ENCODE data around the gene CPA1. TPM values are rescaled to one million over a fixed set of nuclear protein-coding genes. Genes with fewer than 3 reads are reported as not detected.

Gene CPA1
- total and polyA plus RNA-seq, 5 donors from 2014 or later: 0.25 TPM; not detected in 4

DNA sequence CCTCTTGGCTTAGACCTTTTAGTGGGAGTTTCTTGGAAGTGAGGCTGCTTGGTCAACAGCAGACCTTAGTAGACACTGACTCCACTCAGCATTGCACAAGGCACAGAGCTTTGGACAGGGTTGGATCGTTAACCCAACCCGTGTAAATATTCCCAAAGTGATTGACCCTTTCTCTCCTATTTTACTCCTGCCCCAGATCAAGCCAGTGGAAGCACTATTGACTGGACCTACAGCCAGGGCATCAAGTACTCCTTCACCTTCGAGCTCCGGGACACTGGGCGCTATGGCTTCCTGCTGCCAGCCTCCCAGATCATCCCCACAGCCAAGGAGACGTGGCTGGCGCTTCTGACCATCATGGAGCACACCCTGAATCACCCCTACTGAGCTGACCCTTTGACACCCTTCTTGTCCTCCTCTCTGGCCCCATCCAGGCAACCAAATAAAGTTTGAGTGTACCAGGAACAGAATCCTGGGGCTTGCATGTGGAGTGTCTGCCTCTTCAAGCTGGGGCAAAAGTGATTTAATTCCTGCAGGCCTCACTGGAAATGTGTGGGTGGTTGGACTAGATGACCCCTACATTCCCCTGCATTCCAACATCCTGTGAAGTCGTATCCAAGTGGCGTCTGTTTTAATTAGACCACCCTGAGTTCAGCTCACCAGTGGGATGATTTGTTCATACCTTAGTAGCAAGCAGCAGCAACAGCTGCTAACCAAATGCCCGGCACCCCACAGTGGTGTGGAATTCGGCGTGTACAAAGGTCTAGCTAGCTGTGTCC, 7.5 kb downstream of the CPA1 start:
- no peaks in the 10 kb centered on the region for H3K9me3 ChIP-seq (ENCODE audit: control insufficient read depth in 2 of 2, low read length in 2 of 2)
- ATAC-seq (ENCODE audit: low read depth in 2 of 2): no peak
- Mint-ChIP-seq H3K27ac (no peak overlapping the region), H3K4me3 (no peak overlapping the region), H3K27me3 (no peaks in the 10 kb centered on the region), H3K9me3 (no peaks in the 10 kb centered on the region), H3K4me1 (no peaks in the 10 kb centered on the region), H3K36me3 (no peaks in the 10 kb centered on the region)
- H3K4me3 ChIP-seq (ENCODE audit: low read depth, low read length): no peak overlapping the region
- DNase-seq: no peak
- no peak overlapping the region for H3K27ac ChIP-seq (ENCODE audit: insufficient read depth, low read length, poor library complexity, severe bottlenecking)
- H3K27me3 ChIP-seq (ENCODE audit: control insufficient read depth, insufficient read depth, low read length): no peaks in the 10 kb centered on the region
- no peaks in the 10 kb centered on the region for H3K36me3 ChIP-seq (ENCODE audit: control insufficient read depth, insufficient read depth, low read length)
- H3K4me1 ChIP-seq (ENCODE audit: control insufficient read depth, insufficient read depth, low read length, poor library complexity, severe bottlenecking): no peaks in the 10 kb centered on the region

DNA sequence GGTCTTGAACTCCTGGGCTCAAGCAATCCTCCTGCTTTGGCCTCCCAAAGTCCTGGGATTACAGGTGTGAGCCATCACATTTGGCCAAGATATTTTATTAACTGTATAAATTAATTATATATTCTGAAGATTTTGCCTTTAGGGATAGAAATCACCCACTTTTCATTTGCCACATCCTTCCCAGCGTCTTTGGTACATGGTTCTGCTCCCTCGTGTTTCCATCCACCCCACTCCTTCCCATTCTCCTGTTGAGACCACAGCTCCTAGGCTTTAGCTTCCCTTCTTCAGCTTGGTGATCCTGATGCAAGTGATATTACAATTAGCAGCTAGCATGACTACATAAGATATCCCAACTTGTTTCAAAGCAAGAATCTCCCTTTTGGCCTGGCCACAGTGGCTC, 8.4 kb downstream of the CPA1 start:
- Mint-ChIP-seq H3K36me3 (no peaks in the 10 kb centered on the region), H3K27me3 (no peaks in the 10 kb centered on the region), H3K4me1 (peaks cover under 1 to 8% (median 3%) of the 10 kb centered on the region in 4 donors), H3K9me3 (no peaks in the 10 kb centered on the region), H3K4me3 (no peak overlapping the region), H3K27ac (no peak overlapping the region)
- Histone ChIP-seq H3K27ac (ENCODE audit: insufficient read depth, low read length, poor library complexity, severe bottlenecking) (no peak overlapping the region), H3K4me1 (ENCODE audit: control insufficient read depth, insufficient read depth, low read length, poor library complexity, severe bottlenecking) (no peaks in the 10 kb centered on the region), H3K36me3 (ENCODE audit: control insufficient read depth, insufficient read depth, low read length) (no peaks in the 10 kb centered on the region), H3K4me3 (ENCODE audit: low read depth, low read length) (no peak overlapping the region), H3K27me3 (ENCODE audit: control insufficient read depth, insufficient read depth, low read length) (no peaks in the 10 kb centered on the region), H3K9me3 (ENCODE audit: control insufficient read depth in 2 of 2, low read length in 2 of 2) (no peaks in the 10 kb centered on the region)
- no peak for DNase-seq
- no peak for ATAC-seq (ENCODE audit: low read depth in 2 of 2)

DNA sequence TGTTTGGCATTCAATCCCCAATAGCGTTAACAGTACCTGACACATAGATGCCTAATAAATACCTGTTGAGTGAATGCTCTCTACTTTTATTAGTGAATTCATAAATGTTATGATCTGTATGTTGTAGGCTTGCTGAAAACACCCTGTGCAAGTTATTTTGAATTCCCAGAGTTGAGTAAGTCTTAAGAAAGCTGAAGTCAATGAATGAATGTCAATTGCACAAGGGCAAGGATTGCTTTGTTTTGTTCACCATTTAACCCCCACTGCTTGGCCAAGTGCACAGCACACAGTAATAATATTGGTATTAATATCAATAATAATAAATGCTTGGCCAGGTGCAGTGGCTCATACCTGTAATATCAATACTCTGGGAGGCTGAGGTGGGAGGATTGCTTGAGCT, 10.2 kb downstream of the CPA1 start:
- no peak for ATAC-seq (ENCODE audit: low read depth in 2 of 2)
- Mint-ChIP-seq H3K4me1 (peaks cover 4 to 19% (median 18%) of the 10 kb centered on the region in 4 donors), H3K27ac (no peak overlapping the region)

GRCh38 chr7:130393101-130393561, 12.8 kb downstream of the CPA1 start:
- H3K4me1 ChIP-seq (ENCODE audit: control insufficient read depth, insufficient read depth, low read length, poor library complexity, severe bottlenecking): peaks cover 12% of the 10 kb centered on the region
- ATAC-seq (ENCODE audit: low read depth in 2 of 2) (no peak), DNase-seq (no peak)
- H3K36me3 ChIP-seq (ENCODE audit: control insufficient read depth, insufficient read depth, low read length): no peaks in the 10 kb centered on the region
- H3K4me3 ChIP-seq (ENCODE audit: low read depth, low read length): no peak overlapping the region
- H3K9me3 ChIP-seq (ENCODE audit: control insufficient read depth in 2 of 2, low read length in 2 of 2): no peaks in the 10 kb centered on the region
- Mint-ChIP-seq H3K4me3 (no peak overlapping the region), H3K9me3 (no peaks in the 10 kb centered on the region), H3K27ac (peak overlapping the region in 1 of 3 donors; percentile 69), H3K36me3 (no peaks in the 10 kb centered on the region), H3K4me1 (peaks cover 4 to 19% (median 18%) of the 10 kb centered on the region in 4 donors), H3K27me3 (no peaks in the 10 kb centered on the region)
- H3K27ac ChIP-seq (ENCODE audit: insufficient read depth, low read length, poor library complexity, severe bottlenecking): no peak overlapping the region
- H3K27me3 ChIP-seq (ENCODE audit: control insufficient read depth, insufficient read depth, low read length): no peaks in the 10 kb centered on the region

More for the DNA sequence above, 10.2 kb downstream of the CPA1 start:
- Histone ChIP-seq H3K4me3 (ENCODE audit: low read depth, low read length) (no peak overlapping the region), H3K4me1 (ENCODE audit: control insufficient read depth, insufficient read depth, low read length, poor library complexity, severe bottlenecking) (peaks cover 12% of the 10 kb centered on the region), H3K9me3 (ENCODE audit: control insufficient read depth in 2 of 2, low read length in 2 of 2) (no peaks in the 10 kb centered on the region), H3K27me3 (ENCODE audit: control insufficient read depth, insufficient read depth, low read length) (no peaks in the 10 kb centered on the region), H3K27ac (ENCODE audit: insufficient read depth, low read length, poor library complexity, severe bottlenecking) (no peak overlapping the region), H3K36me3 (ENCODE audit: control insufficient read depth, insufficient read depth, low read length) (no peaks in the 10 kb centered on the region)
- Mint-ChIP-seq H3K27me3 (no peaks in the 10 kb centered on the region), H3K9me3 (no peaks in the 10 kb centered on the region), H3K4me3 (no peak overlapping the region), H3K36me3 (no peaks in the 10 kb centered on the region)
- no peak for DNase-seq

GRCh38 chr7:130393841-130394411, 13.6 kb downstream of the CPA1 start:
- H3K27me3 ChIP-seq (ENCODE audit: control insufficient read depth, insufficient read depth, low read length): no peaks in the 10 kb centered on the region
- Mint-ChIP-seq H3K36me3 (peaks cover 6% of the 10 kb centered on the region), H3K4me3 (peak overlapping the region; percentile 12 to 80 (median 40)), H3K27ac (peak overlapping the region; percentile 33 to 88 (median 69)), H3K9me3 (no peaks in the 10 kb centered on the region), H3K4me1 (peaks cover 4 to 19% (median 18%) of the 10 kb centered on the region in 4 donors), H3K27me3 (no peaks in the 10 kb centered on the region)
- H3K9me3 ChIP-seq (ENCODE audit: control insufficient read depth in 2 of 2, low read length in 2 of 2): no peaks in the 10 kb centered on the region
- no peak for ATAC-seq (ENCODE audit: low read depth in 2 of 2)
- peaks cover 12% of the 10 kb centered on the region for H3K4me1 ChIP-seq (ENCODE audit: control insufficient read depth, insufficient read depth, low read length, poor library complexity, severe bottlenecking)
- H3K27ac ChIP-seq (ENCODE audit: insufficient read depth, low read length, poor library complexity, severe bottlenecking): no peak overlapping the region
- peak overlapping the region; percentile 68 for H3K4me3 ChIP-seq (ENCODE audit: low read depth, low read length)
- no peaks in the 10 kb centered on the region for H3K36me3 ChIP-seq (ENCODE audit: control insufficient read depth, insufficient read depth, low read length)
- no peak for DNase-seq

- ATAC-seq (ENCODE audit: low read depth in 2 of 2): peak; percentile 94 to 96
- no peaks in the 10 kb centered on the region for H3K36me3 ChIP-seq (ENCODE audit: control insufficient read depth, insufficient read depth, low read length)
- Mint-ChIP-seq H3K27ac (peak overlapping the region; percentile 69 to 88 (median 79)), H3K27me3 (no peaks in the 10 kb centered on the region), H3K4me3 (peak overlapping the region in 3 of 4 donors; percentile 12 to 80 (median 60)), H3K9me3 (no peaks in the 10 kb centered on the region), H3K4me1 (peaks cover 4 to 19% (median 18%) of the 10 kb centered on the region in 4 donors), H3K36me3 (peaks cover 9% of the 10 kb centered on the region)
- H3K27me3 ChIP-seq (ENCODE audit: control insufficient read depth, insufficient read depth, low read length): no peaks in the 10 kb centered on the region
- peaks cover 12% of the 10 kb centered on the region for H3K4me1 ChIP-seq (ENCODE audit: control insufficient read depth, insufficient read depth, low read length, poor library complexity, severe bottlenecking)
- DNase-seq: peak in 2 of 3 donors; percentile 39 to 89
- no peak overlapping the region for H3K27ac ChIP-seq (ENCODE audit: insufficient read depth, low read length, poor library complexity, severe bottlenecking)
- no peaks in the 10 kb centered on the region for H3K9me3 ChIP-seq (ENCODE audit: control insufficient read depth in 2 of 2, low read length in 2 of 2)
- H3K4me3 ChIP-seq (ENCODE audit: low read depth, low read length): peak overlapping the region; percentile 68
Observed at GRCh38 chr7:130394421-130395195, 14.3 kb downstream of the CPA1 start.

DNA sequence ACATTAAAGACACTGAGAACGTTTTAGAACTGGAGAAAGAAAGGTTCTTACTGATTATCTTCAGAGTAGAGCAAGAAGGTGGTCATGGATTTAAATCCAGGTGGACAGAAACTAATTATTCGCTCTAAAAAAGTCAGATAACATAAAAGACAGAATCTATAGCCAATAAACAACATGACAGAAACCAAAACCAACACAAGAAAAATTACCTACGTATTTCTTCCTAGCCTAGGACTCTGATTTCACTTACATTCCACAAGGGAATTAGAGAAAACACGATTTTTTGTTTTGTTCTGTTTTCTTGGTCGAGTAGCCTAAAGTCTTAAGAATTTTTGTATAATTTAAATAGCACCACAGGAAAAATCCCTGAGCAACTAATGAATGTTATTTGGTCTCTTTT, 15.1 kb downstream of the CPA1 start:
- Histone ChIP-seq H3K27me3 (ENCODE audit: control insufficient read depth, insufficient read depth, low read length) (no peaks in the 10 kb centered on the region), H3K4me1 (ENCODE audit: control insufficient read depth, insufficient read depth, low read length, poor library complexity, severe bottlenecking) (peaks cover 12% of the 10 kb centered on the region), H3K27ac (ENCODE audit: insufficient read depth, low read length, poor library complexity, severe bottlenecking) (no peak overlapping the region), H3K9me3 (ENCODE audit: control insufficient read depth in 2 of 2, low read length in 2 of 2) (no peaks in the 10 kb centered on the region), H3K36me3 (ENCODE audit: control insufficient read depth, insufficient read depth, low read length) (no peaks in the 10 kb centered on the region), H3K4me3 (ENCODE audit: low read depth, low read length) (no peak overlapping the region)
- peaks cover 4 to 19% (median 18%) of the 10 kb centered on the region in 4 donors for H3K4me1 Mint-ChIP-seq
- no peak for ATAC-seq (ENCODE audit: low read depth in 2 of 2)
- peaks cover 16% of the 10 kb centered on the region for H3K36me3 Mint-ChIP-seq
- no peak for DNase-seq
- no peaks in the 10 kb centered on the region for H3K9me3 Mint-ChIP-seq
- no peaks in the 10 kb centered on the region for H3K27me3 Mint-ChIP-seq
- no peak overlapping the region for H3K4me3 Mint-ChIP-seq
- peak overlapping the region in 1 of 3 donors; percentile 69 for H3K27ac Mint-ChIP-seq
